Endothelial cell (in vitro differentiated cells): ENCODE measurements around the gene ENG. TPM values are rescaled to one million over a fixed set of nuclear protein-coding genes. Genes with fewer than 3 reads are reported as not detected.

Source experiments
- DNase-seq: peaks from one replicate; pipeline ENCODE4 v3.0.0; 2021; ENCODE audit warnings: low spot score
- H3K27ac Mint-ChIP-seq: one replicate; pipeline ENCODE4 v1.8.0; 2021; ENCODE audit warnings: mixed read lengths, inconsistent platforms; ENCODE audit not compliant: unreplicated experiment
- H3K27me3 Mint-ChIP-seq: one replicate; pipeline ENCODE4 v1.8.0; 2021; ENCODE audit warnings: mild to moderate bottlenecking, moderate library complexity, mixed read lengths, inconsistent platforms; ENCODE audit not compliant: unreplicated experiment
- H3K36me3 Mint-ChIP-seq: one replicate; pipeline ENCODE4 v1.8.0; 2021; ENCODE audit warnings: mild to moderate bottlenecking, low read depth, mixed read lengths, inconsistent platforms; ENCODE audit not compliant: unreplicated experiment
- H3K4me1 Mint-ChIP-seq: one replicate; pipeline ENCODE4 v1.8.0; 2021; ENCODE audit warnings: mild to moderate bottlenecking, mixed read lengths, inconsistent platforms; ENCODE audit not compliant: unreplicated experiment
- H3K4me3 Mint-ChIP-seq: one replicate; pipeline ENCODE4 v1.8.0; 2021; ENCODE audit warnings: mild to moderate bottlenecking, mixed read lengths, inconsistent platforms; ENCODE audit not compliant: unreplicated experiment
- H3K9me3 Mint-ChIP-seq: one replicate; pipeline ENCODE4 v1.8.0; 2021; ENCODE audit warnings: mixed read lengths, inconsistent platforms; ENCODE audit not compliant: unreplicated experiment
- total RNA-seq: library from RNA; stranded (reverse); fragmentation: NEBNext Ultra II Directional; extraction: Animal tissue kit (Norgen Biotek cat#: 25700); gene quantifications from one replicate; pipeline ENCODE4 v1.2.1, GENCODE V29; 2021; ENCODE audit not compliant: unreplicated experiment
- TF ChIP-seq, protein P1 (sequence below): fragments of 200-600 bp; sonication (generic); IDR thresholded peaks from one replicate; pipeline ENCODE4 v1.5.0; 2021; ENCODE audit warnings: antibody characterized with exemption; ENCODE audit not compliant: unreplicated experiment

ENG gene
- total RNA-seq, 1 donor from 2014 or later = 113 TPM

DNA sequence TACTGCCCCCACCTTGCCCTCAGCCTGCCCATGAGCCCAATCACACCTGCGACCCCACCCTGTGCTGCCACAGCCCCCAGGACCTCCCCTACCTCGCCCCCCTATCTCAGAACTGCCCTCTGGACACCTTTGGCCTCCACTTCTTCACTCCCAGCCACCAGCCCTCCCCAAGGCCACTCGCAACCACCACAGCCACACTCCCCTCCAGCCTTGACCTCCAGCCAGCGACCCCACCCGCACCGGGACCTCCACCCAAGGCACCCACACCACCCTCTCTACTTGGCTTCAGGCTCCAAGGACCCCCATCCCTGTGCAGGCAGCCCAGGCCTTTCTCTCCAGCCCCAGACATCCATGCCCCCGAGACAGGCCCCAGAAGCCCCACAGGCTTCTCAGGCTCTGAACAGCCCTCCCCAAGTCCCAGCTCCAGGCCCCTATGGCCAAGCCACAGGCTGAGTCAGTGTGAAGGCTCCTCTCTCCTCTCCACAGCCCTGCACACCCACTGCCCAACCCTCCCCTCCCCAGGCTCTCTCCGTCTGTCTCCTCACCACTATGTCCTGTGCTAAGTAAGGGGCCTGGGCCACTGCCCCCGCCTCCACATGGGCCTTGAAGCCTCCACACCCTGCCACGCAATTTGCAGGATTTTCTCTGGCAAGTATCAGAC is 21.0 kb upstream of the ENG start:
- H3K36me3 Mint-ChIP-seq = peaks cover 15% of the 10 kb centered on the region
- no peak for DNase-seq
- no peaks in the 10 kb centered on the region for H3K9me3 Mint-ChIP-seq
- no peak overlapping the region for H3K4me3 Mint-ChIP-seq
- no peak overlapping the region for H3K27ac Mint-ChIP-seq
- H3K4me1 Mint-ChIP-seq = peaks cover 17% of the 10 kb centered on the region
- H3K27me3 Mint-ChIP-seq = peaks cover 12% of the 10 kb centered on the region
- TF ChIP-seq, protein P1, sequence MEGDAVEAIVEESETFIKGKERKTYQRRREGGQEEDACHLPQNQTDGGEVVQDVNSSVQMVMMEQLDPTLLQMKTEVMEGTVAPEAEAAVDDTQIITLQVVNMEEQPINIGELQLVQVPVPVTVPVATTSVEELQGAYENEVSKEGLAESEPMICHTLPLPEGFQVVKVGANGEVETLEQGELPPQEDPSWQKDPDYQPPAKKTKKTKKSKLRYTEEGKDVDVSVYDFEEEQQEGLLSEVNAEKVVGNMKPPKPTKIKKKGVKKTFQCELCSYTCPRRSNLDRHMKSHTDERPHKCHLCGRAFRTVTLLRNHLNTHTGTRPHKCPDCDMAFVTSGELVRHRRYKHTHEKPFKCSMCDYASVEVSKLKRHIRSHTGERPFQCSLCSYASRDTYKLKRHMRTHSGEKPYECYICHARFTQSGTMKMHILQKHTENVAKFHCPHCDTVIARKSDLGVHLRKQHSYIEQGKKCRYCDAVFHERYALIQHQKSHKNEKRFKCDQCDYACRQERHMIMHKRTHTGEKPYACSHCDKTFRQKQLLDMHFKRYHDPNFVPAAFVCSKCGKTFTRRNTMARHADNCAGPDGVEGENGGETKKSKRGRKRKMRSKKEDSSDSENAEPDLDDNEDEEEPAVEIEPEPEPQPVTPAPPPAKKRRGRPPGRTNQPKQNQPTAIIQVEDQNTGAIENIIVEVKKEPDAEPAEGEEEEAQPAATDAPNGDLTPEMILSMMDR = no peak

DNA sequence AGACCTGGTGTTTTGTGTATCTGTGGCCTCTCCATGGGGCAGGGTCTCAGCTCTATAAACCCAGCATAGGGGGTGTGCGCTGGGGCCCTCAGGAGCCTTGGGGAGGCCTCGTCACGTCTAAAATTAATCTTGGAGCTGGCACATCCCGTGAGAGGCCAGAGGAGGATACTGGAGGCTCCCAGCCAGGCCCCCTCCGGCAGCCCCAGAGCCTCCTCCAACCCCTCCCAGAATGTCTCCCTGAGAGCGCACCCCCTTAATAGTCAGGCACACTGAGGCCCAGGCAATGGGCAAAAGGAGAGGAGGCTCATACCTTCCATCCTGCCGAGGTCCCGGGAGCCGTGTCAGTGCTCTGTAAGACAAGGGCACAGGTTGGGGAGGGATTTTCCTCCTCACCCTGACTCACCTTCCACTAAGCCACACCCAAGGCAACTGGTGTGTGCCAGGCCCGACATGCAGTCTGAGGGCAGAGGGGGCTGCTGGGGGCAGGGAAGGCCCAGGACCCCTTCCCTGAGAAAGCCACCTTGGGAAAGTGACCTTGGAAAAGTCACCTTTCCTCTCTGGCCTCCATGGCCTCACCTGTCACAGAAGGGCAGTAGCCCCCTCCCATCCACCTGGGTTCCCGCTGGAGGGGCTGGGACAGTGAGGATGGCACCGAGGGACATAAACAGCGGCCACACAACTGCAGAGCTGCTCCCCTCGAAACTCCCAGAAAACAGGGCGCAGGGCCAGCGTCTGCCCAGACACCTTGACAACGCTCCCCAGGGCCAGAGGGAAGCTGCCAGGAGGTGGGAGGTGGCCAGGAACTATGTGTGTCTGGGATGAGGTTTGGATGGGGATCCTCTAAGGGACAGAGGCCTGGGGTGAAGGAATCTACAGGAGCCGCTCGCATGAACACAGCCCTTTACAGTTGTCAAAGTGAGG is 20.1 kb upstream of the ENG start:
- H3K27ac Mint-ChIP-seq = no peak overlapping the region

DNA sequence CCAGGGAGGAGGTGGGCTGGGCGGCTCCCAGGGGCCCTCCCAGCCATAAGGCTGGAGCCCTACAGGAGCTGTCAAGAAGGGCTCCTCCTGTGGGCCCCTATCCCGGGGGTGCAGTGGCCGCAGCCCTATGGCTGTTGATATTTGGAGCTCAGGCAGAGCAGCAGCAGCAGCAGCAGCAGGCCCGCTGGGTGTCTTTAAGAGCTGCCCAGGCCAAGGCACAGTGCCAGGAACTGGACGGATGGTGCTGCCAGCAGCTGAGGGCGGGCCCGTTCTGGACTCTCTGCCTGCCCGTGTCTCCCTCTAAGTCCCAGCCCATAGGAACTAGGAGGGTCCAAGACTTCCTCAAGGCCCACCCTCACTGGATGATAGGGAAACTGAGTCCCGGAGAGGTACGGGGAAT is 19.4 kb upstream of the ENG start:
- H3K27ac Mint-ChIP-seq = no peak overlapping the region
- no peak for DNase-seq

More for the DNA sequence above, 20.1 kb upstream of the ENG start:
- DNase-seq = no peak
- Mint-ChIP-seq H3K36me3 (peaks cover 15% of the 10 kb centered on the region), H3K4me1 (peaks cover 16% of the 10 kb centered on the region), H3K27me3 (peaks cover 12% of the 10 kb centered on the region), H3K4me3 (no peak overlapping the region), H3K9me3 (no peaks in the 10 kb centered on the region)
- TF ChIP-seq, protein P1 = no peak

DNA sequence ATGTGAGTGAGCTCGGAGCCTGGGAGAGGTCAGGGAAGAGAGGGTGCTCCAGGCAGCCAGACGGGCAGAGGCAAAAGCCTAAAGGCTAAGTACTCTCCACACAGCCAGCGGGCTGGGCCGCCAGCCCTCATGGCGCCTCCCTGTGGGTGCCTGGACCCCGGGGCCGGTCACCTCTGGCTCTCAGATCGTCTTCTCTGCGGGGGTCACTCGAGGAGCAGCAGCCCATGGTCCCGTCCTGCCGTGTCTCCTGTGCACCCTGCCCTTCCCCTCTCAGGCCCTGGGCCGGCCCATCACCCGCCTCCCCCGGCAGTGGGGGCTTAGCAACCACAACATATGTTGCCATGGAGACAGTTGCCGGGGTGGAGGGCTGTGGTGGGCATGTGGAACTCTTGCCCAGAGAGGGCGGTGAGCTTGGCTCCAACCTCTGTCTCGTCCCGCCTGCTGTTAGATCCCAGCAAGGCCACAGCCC is 18.8 kb upstream of the ENG start:
- TF ChIP-seq, protein P1 = no peak
- peaks cover 18% of the 10 kb centered on the region for H3K4me1 Mint-ChIP-seq
- H3K4me3 Mint-ChIP-seq = no peak overlapping the region
- no peak overlapping the region for H3K27ac Mint-ChIP-seq
- H3K9me3 Mint-ChIP-seq = no peaks in the 10 kb centered on the region
- H3K36me3 Mint-ChIP-seq = peaks cover 12% of the 10 kb centered on the region
- H3K27me3 Mint-ChIP-seq = peaks cover 13% of the 10 kb centered on the region
- DNase-seq = no peak

More for the DNA sequence above, 19.4 kb upstream of the ENG start:
- TF ChIP-seq, protein P1 = no peak
- no peak overlapping the region for H3K4me3 Mint-ChIP-seq
- peaks cover 13% of the 10 kb centered on the region for H3K27me3 Mint-ChIP-seq
- peaks cover 17% of the 10 kb centered on the region for H3K4me1 Mint-ChIP-seq
- peaks cover 13% of the 10 kb centered on the region for H3K36me3 Mint-ChIP-seq
- H3K9me3 Mint-ChIP-seq = no peaks in the 10 kb centered on the region
